BJ (cell line): ENCODE data around the gene RABGAP1L. TPM values are rescaled to one million over a fixed set of nuclear protein-coding genes. Genes with fewer than 3 reads are reported as not detected.

Experiments
- CTCF ChIA-PET: fragments of 350-600 bp; formaldehyde crosslinking; extraction: SDS; loops from one replicate; lab custom pipeline; 2021; ENCODE audit warnings: antibody characterized with exemption, inconsistent platforms; lab: Yijun Ruan, JAX
- POLR2A ChIA-PET: fragments of 300-600 bp; sonication (Branson Sonifier 250); formaldehyde crosslinking; extraction: SDS; loops from one replicate; lab custom pipeline; 2021; ENCODE audit warnings: antibody characterized with exemption; lab: Charles Lee
- DNase-seq: peaks from one replicate; pipeline ENCODE4 v3.0.0-alpha.2; 2011; ENCODE audit warnings: low read depth
- H3K27me3 ChIP-seq: 2 replicates; pipeline ENCODE4 v1.6.0; 2011; ENCODE audit warnings: low read length; ENCODE audit not compliant: control insufficient read depth, insufficient read depth
- H3K36me3 ChIP-seq: 2 replicates; pipeline ENCODE4 v1.5.1; 2011; ENCODE audit warnings: low read length; ENCODE audit not compliant: control insufficient read depth, insufficient read depth
- H3K4me3 ChIP-seq: 2 replicates; pipeline ENCODE4 v1.5.1; 2011; ENCODE audit warnings: low read depth, mild to moderate bottlenecking, control low read depth, low read length
- CTCF ChIP-seq: IDR thresholded peaks from 2 replicates; pipeline ENCODE4 v1.5.1; 2011; ENCODE audit warnings: low read depth, mild to moderate bottlenecking, control low read depth, inconsistent platforms, low read length, moderate library complexity; ENCODE audit not compliant: insufficient read depth
- polyA plus RNA-seq: library from polyadenylated mRNA; depleted of rRNA; stranded (reverse); fragments of >200 nt; gene quantifications from 2 replicates; pipeline ENCODE4 v1.2.3, GENCODE V29; 2011

RABGAP1L gene
- polyA plus RNA-seq, 1 experiment = 15.9 TPM

- TF ChIP-seq CTCF = no peak
- ChIA-PET POLR2A (no interaction called here), CTCF (interaction anchor here (3.0 kb wide), 1 partner anchor 14 kb away, joined by 15 read pairs; no protein-coding TSS in a partner anchor)
- no peak overlapping the region for H3K4me3 ChIP-seq
- no peaks in the 10 kb centered on the region for H3K36me3 ChIP-seq
- no peaks in the 10 kb centered on the region for H3K27me3 ChIP-seq
- no peak for DNase-seq
Observed at GRCh38 chr1:174276087-174276486, 116.8 kb downstream of the RABGAP1L start.

- ChIA-PET POLR2A (no interaction called here), CTCF (no interaction called here)
- DNase-seq = no peak
- H3K27me3 ChIP-seq = no peaks in the 10 kb centered on the region
- no peaks in the 10 kb centered on the region for H3K36me3 ChIP-seq
- H3K4me3 ChIP-seq = no peak overlapping the region
- no peak for TF ChIP-seq CTCF
Observed at GRCh38 chr1:174284052-174284451, 124.7 kb downstream of the RABGAP1L start.

- ChIA-PET CTCF (no interaction called here), POLR2A (no interaction called here)
- no peak overlapping the region for H3K4me3 ChIP-seq
- no peaks in the 10 kb centered on the region for H3K36me3 ChIP-seq
- no peak for TF ChIP-seq CTCF
- no peak for DNase-seq
- H3K27me3 ChIP-seq = no peaks in the 10 kb centered on the region
Observed at GRCh38 chr1:174286042-174286441, 126.7 kb downstream of the RABGAP1L start.

GRCh38 chr1:174289644-174290310 lies 130.5 kb downstream of the RABGAP1L start:
- no peaks in the 10 kb centered on the region for H3K27me3 ChIP-seq
- H3K36me3 ChIP-seq = no peaks in the 10 kb centered on the region
- CTCF ChIA-PET = no interaction called here
- DNase-seq = no peak
- no peak for TF ChIP-seq CTCF
- POLR2A ChIA-PET = no interaction called here
- no peak overlapping the region for H3K4me3 ChIP-seq

- H3K36me3 ChIP-seq = no peaks in the 10 kb centered on the region
- ChIA-PET CTCF (no interaction called here), POLR2A (no interaction called here)
Observed at GRCh38 chr1:174291059-174291458, 131.7 kb downstream of the RABGAP1L start.

More at GRCh38 chr1:174291059-174291458, 131.7 kb downstream of the RABGAP1L start:
- Histone ChIP-seq H3K27me3 (no peaks in the 10 kb centered on the region), H3K4me3 (no peak overlapping the region)
- TF ChIP-seq CTCF = no peak
- no peak for DNase-seq
